AG09309 (cell line): ENCODE results near the gene THG1L.

ENCODE experiments used
- DNase-seq: peaks from one replicate; pipeline ENCODE4 v3.0.0-alpha.2; 2010; ENCODE audit warnings: low read depth
- H3K4me3 ChIP-seq: 2 replicates; pipeline ENCODE4 v1.5.1; 2011; ENCODE audit warnings: mild to moderate bottlenecking, low read depth, low read length, moderate library complexity; ENCODE audit not compliant: control insufficient read depth
- CTCF ChIP-seq: IDR thresholded peaks from 2 replicates; pipeline ENCODE4 v1.5.1; 2011; ENCODE audit warnings: mild to moderate bottlenecking, low read depth, low read length, inconsistent platforms; ENCODE audit not compliant: insufficient read depth, control insufficient read depth; ENCODE audit errors: missing control alignments

Gene THG1L

GRCh38 chr5:157740229-157740610, 9.0 kb downstream of the THG1L start:
- peak; percentile 61 for TF ChIP-seq CTCF
- no peak for DNase-seq
- no peak overlapping the region for H3K4me3 ChIP-seq

DNA sequence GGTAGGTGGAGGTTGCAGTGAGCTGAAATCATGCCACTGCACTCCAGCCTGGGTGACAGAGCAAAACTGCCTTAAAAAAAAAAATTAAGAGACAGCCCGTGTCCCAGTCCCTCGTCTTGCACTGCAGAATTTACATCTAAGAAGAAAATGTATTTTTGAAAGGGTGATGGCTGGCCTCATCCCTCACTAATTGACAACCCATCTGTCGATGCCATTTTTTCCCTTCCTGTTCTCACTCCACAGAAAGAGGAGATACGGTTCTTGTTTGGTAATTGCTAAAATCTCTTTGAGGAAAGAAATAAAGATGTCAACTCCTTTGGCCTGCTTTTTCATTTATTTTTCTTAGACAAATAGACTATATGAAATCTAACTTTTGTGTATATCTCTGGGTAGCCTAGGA, 9.9 kb downstream of the THG1L start:
- H3K4me3 ChIP-seq, result no peak overlapping the region
- no peak for DNase-seq
- TF ChIP-seq CTCF, result no peak

- peak; percentile 81 for TF ChIP-seq CTCF
- H3K4me3 ChIP-seq, result peak within 1 kb of the TSS; percentile 71
- DNase-seq, result peak; percentile 27
Measured at GRCh38 chr5:157743163-157744050, 12.2 kb downstream of the THG1L start, which contains the start of gene LSM11. TSS of gene LSM11 (plus strand) at chr5:157743712. CDS start at chr5:157743751, 39 bp downstream.

DNA sequence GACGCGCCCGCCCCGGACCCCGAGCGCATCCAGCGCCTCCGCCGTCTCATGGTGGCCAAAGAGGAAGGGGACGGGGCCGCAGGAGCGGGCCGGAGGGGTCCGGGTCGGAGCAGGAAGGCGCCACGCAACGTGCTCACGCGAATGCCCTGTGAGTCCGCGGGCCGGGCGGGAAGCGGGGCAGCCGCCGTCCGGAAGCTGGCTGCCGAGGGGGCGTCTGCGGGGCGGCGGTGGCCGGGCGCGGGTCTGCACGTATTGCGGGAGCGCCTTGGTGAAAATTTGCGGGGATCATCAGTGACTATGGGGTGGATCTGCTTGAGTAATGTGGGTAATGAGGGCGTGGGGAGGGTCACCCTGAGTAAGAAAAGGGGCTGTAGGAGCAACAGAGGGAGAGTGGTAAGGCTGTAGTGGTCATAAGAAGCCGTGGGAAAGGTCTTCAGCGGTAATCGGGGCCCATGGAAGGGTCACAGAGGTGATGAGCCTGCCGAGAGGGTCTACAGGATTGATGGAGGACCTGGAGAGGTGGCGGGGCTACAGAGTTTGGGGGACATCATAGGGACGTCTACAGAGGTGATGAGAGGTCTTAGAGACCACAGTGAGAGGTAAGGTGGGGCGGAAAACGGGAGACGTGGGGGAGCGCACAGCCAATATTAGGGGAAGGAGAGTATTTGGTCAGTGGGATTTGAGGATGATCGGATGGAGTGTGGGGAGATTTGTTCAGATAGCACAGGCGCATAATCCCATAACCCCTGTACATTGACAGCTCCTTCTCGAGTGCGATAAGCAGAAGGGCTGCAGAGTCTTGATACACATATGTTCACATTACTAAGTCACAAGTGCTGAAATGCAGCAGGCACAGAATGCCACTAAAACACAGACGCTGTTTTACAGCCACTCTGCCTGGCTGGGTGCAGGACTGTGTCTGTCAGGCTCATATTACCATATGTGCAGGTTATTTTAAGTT, 13.1 kb downstream of the THG1L start:
- peak overlapping the region; percentile 71 for H3K4me3 ChIP-seq
- DNase-seq, result no peak

DNA sequence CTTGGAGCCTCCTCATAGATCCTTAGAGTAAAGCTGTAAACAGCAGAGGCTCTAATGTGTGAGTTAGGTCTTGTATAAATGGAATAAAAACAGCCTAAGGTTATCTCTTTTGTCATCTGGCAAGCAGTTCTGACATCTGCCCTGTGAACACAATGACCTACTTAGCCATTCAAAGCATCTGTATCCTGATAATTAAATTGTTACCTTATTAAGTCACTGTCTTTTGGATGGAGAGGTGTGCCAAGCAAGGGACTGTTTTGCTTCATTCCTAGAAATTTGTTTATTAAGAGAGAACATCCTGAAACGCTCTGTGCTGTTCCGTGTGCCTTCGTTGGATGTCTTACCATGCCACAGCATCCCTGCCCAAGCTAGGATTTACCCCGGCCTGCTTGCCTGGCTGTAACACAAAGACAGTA, 13.8 kb downstream of the THG1L start:
- no peak for DNase-seq
- H3K4me3 ChIP-seq, result no peak overlapping the region
- no peak for TF ChIP-seq CTCF

More for the DNA sequence above, 13.1 kb downstream of the THG1L start:
- no peak for TF ChIP-seq CTCF

GRCh38 chr5:157747173-157747740, 16.0 kb downstream of the THG1L start:
- no peak for TF ChIP-seq CTCF
- no peak overlapping the region for H3K4me3 ChIP-seq
- DNase-seq, result no peak
